Mesodermal cell (in vitro differentiated cells): Measurements from ENCODE around the gene SLC43A3.

Experiments
- H3K27ac ChIP-seq: 2 replicates; pipeline ENCODE4 v1.7.0; 2013; ENCODE audit warnings: mild to moderate bottlenecking, low read depth, low read length, moderate library complexity; ENCODE audit not compliant: severe bottlenecking
- H3K36me3 ChIP-seq: 2 replicates; pipeline ENCODE4 v1.7.1; 2013; ENCODE audit warnings: mild to moderate bottlenecking, low read length, moderate library complexity; ENCODE audit not compliant: control insufficient read depth, insufficient read depth
- H3K4me1 ChIP-seq: one replicate; pipeline ENCODE4 v1.7.1; 2013; ENCODE audit warnings: mild to moderate bottlenecking, low read length; ENCODE audit not compliant: insufficient read depth, control insufficient read depth, poor library complexity, severe bottlenecking
- H3K4me3 ChIP-seq: 2 replicates; pipeline ENCODE4 v1.7.0; 2013; ENCODE audit warnings: low read length, control low read depth, mild to moderate bottlenecking; ENCODE audit not compliant: insufficient read depth, poor library complexity, severe bottlenecking; ENCODE audit errors: extremely low read depth
- H3K9me3 ChIP-seq: 2 replicates; pipeline ENCODE4 v1.7.1; 2013; ENCODE audit warnings: mild to moderate bottlenecking, low read length, moderate library complexity; ENCODE audit not compliant: control insufficient read depth
- WGBS, 2 experiments: methylation state at CpG; one replicate each; pipeline ENCODE4 v1.1.5; 2013; ENCODE audit warnings: missing lambda C conversion rate in 2 of 2; ENCODE audit not compliant: insufficient coverage in 2 of 2; 5-methylcytosine and 5-hydroxymethylcytosine counted together

Gene SLC43A3

GRCh38 chr11:57467508-57468157 is 40.7 kb upstream of the SLC43A3 start:
- Histone ChIP-seq H3K9me3 (no peaks in the 10 kb centered on the region), H3K4me1 (no peaks in the 10 kb centered on the region), H3K27ac (no peak overlapping the region), H3K4me3 (no peak overlapping the region), H3K36me3 (no peaks in the 10 kb centered on the region)
- 75 to 88% methylated on average over 17 to 23 of the region's 23 CpGs for WGBS, 2 experiments

- Histone ChIP-seq H3K4me1 (no peaks in the 10 kb centered on the region), H3K36me3 (no peaks in the 10 kb centered on the region), H3K4me3 (no peak overlapping the region), H3K9me3 (no peaks in the 10 kb centered on the region), H3K27ac (no peak overlapping the region)
- WGBS, 2 experiments: 67 to 96% methylated on average over 3 of the region's 4 CpGs
Observed at GRCh38 chr11:57466680-57467079, 39.8 kb upstream of the SLC43A3 start.

- WGBS, 2 experiments: 82 to 88% methylated on average over 20 to 25 of the region's 30 CpGs
- Histone ChIP-seq H3K27ac (no peak overlapping the region), H3K4me1 (peaks cover 3% of the 10 kb centered on the region), H3K4me3 (no peak overlapping the region), H3K36me3 (no peaks in the 10 kb centered on the region), H3K9me3 (no peaks in the 10 kb centered on the region)
Observed at GRCh38 chr11:57464539-57465181, 37.7 kb upstream of the SLC43A3 start.

GRCh38 chr11:57463671-57464538 is 37.0 kb upstream of the SLC43A3 start:
- H3K27ac ChIP-seq: no peak overlapping the region
- H3K4me1 ChIP-seq: peaks cover 9% of the 10 kb centered on the region
- no peaks in the 10 kb centered on the region for H3K9me3 ChIP-seq
- 39 to 45% methylated on average over 9 to 11 of the region's 14 CpGs for WGBS, 2 experiments
- no peaks in the 10 kb centered on the region for H3K36me3 ChIP-seq
- H3K4me3 ChIP-seq: no peak overlapping the region

- no peak overlapping the region for H3K4me3 ChIP-seq
- 91 to 92% methylated on average over 2 to 3 of the region's 3 CpGs for WGBS, 2 experiments
- no peaks in the 10 kb centered on the region for H3K9me3 ChIP-seq
- no peak overlapping the region for H3K27ac ChIP-seq
- H3K4me1 ChIP-seq: peaks cover 13% of the 10 kb centered on the region
- H3K36me3 ChIP-seq: no peaks in the 10 kb centered on the region
Observed at GRCh38 chr11:57462597-57462996, 35.7 kb upstream of the SLC43A3 start.

GRCh38 chr11:57461841-57462489 is 35.0 kb upstream of the SLC43A3 start:
- no peaks in the 10 kb centered on the region for H3K36me3 ChIP-seq
- peaks cover 15% of the 10 kb centered on the region for H3K4me1 ChIP-seq
- WGBS, 2 experiments: 66 to 71% methylated on average over 16 of the region's 16 CpGs
- no peak overlapping the region for H3K27ac ChIP-seq
- H3K9me3 ChIP-seq: no peaks in the 10 kb centered on the region
- no peak overlapping the region for H3K4me3 ChIP-seq

- Histone ChIP-seq H3K4me1 (peaks cover 15% of the 10 kb centered on the region), H3K27ac (no peak overlapping the region), H3K36me3 (no peaks in the 10 kb centered on the region), H3K9me3 (no peaks in the 10 kb centered on the region), H3K4me3 (peak overlapping the region; percentile 29)
- WGBS, 2 experiments: 3 to 5% methylated on average over 30 to 39 of the region's 50 CpGs
Observed at GRCh38 chr11:57460758-57461749, 34.1 kb upstream of the SLC43A3 start.

GRCh38 chr11:57460022-57460757 is 33.3 kb upstream of the SLC43A3 start, which contains the start of gene RTN4RL2:
RTN4RL2 (plus strand) TSS chr11:57460528; CDS start chr11:57460866, 338 bp downstream.
- peaks cover 15% of the 10 kb centered on the region for H3K4me1 ChIP-seq
- H3K4me3 ChIP-seq: peak within 1 kb of the TSS; percentile 29
- no peak within 1 kb of the TSS for H3K27ac ChIP-seq
- H3K36me3 ChIP-seq: no peaks in the 10 kb centered on the region
- WGBS, 2 experiments: 0 to 1% methylated on average over 26 to 28 of the region's 66 CpGs
- H3K9me3 ChIP-seq: no peaks in the 10 kb centered on the region
